Adipose tissue (tissue), 3 donors: ENCODE data around the gene CHD3. TPM values are rescaled to one million over a fixed set of nuclear protein-coding genes. Genes with fewer than 3 reads are reported as not detected.

Experiments
- H3K27ac ChIP-seq: one replicate; pipeline ENCODE4 v1.5.1; 2013; ENCODE audit warnings: low read depth, low read length
- WGBS, 3 donors: extraction: QIAGEN DNeasy Blood & Tissue Kit; methylation state at CpG; one replicate each; pipeline ENCODE4 v1.1.7; 2013; 5-methylcytosine and 5-hydroxymethylcytosine counted together
- polyA plus RNA-seq, 3 donors: library from polyadenylated mRNA; stranded (reverse); fragments of 200-250 nt; gene quantifications; one replicate each; pipeline ENCODE4 v1.2.3, GENCODE V29; 2013
- donor health status: healthy with polysubstance abuse.
- donor health status: Bipolar disorder and iron deficiency.
- donor health status: healthy.

The CHD3 gene
- polyA plus RNA-seq = 100 to 1,000 TPM in 1 of 3 donors, 10 to 100 TPM in 2; 38.4 to 169 (median 39.4) TPM

DNA sequence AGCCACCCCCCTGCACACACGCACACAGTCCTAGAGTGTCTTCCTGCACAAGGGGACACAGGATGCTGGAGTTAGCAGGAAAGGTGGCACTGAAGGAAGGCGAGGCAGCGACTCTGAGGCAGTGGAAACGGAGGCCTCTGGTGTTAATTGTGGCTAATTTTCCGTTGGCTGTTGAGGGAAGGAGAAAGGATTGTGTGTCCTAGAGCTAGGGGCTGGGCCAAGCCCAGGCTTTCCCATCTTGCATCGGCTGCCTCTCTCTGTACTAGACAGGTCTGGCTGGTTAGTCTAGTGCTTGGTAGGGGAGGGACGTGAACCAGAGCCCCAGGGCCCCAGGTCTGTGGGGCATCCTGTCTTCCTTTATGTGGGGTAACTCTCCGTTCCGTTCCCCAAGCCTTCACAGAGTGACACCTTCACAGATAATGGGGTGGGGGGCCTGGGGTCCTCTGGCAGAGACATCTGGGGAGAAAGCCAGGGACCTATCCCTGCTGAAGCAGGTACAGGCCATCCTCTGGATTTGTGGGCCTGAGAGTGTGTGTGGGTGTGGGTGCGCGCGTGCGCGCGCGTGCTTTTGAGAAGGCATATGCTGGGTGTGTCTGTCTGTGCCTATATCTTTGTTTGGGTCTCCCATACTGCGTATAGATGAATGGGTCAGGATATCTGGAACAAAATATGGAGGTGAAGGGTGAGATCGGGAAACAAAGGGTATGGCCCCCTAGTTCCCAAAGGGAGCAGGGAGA lies at the start of gene CHD3:
CHD3 (plus strand) TSS at position 606 of the 737 bp plus-strand sequence. CDS start 212 bp downstream, outside the sequence.
- H3K27ac ChIP-seq = peak within 1 kb of the TSS; percentile 21

DNA sequence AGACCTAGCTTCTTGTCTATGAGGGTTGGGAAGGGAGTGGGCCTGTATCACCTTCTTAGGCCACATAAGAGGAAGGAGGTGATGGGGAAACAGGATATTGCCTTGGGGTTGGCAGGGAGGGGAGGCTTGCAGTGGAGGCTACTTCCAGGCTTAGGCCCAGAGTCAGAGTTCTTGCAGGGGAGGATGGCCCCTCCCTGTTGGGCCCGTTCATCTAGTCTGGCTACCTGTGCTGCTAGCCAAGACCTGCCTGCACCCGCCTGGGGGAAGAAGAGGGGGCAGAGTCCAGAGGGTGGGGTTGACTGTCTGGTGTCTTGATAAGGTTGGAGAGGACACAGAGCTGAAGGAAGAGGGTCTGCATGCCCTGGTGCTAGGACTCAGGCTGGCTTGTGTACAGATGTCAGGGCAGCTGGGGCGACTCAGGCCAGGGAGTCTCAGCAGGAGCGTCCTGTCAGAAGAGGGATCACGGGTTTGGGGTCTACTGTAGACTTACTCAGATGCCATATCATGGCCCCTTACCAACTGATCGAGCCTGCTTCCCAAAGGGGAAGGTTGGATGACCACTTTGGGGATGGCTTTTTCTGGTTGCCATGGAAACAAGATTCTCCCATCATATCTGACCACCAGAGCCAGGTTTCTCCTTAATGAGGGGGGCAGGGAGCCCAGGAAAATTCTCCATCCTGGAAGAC lies 49.3 kb upstream of the CHD3 start:
- H3K27ac ChIP-seq = peak overlapping the region; percentile 57
- WGBS, 3 donors = 53 to 59% (median 56%) methylated on average over 6 of the region's 6 CpGs

More for the DNA sequence above, at the start of gene CHD3:
- 22 to 28% (median 28%) methylated on average over 18 of the region's 18 CpGs for WGBS, 3 donors

DNA sequence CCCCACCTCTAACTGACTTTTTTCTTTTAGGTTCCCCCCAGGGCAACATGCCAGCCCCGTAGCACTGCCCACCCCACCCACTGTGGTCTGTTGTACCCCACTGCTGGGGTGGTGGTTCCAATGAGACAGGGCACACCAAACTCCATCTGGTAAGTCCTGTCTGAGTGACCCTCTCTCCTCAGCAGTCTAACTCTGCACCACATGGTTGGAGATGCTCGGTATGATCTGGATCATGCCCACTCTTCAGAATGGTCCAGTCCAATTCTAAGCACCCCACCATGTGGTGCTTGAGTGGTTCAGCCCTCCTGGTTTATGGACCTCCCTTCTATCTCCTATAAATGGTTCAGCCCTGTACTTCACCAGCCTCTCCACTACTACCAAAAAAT lies 48.7 kb upstream of the CHD3 start:
- WGBS, 3 donors = 49 to 55% (median 52%) methylated on average over 2 of the region's 2 CpGs
- H3K27ac ChIP-seq = no peak overlapping the region

- WGBS, 3 donors = 24 to 69% (median 41%) methylated on average over 1 of the region's 1 CpG
- H3K27ac ChIP-seq = no peak overlapping the region
Measured at GRCh38 chr17:7840441-7840840, 48.1 kb upstream of the CHD3 start.

DNA sequence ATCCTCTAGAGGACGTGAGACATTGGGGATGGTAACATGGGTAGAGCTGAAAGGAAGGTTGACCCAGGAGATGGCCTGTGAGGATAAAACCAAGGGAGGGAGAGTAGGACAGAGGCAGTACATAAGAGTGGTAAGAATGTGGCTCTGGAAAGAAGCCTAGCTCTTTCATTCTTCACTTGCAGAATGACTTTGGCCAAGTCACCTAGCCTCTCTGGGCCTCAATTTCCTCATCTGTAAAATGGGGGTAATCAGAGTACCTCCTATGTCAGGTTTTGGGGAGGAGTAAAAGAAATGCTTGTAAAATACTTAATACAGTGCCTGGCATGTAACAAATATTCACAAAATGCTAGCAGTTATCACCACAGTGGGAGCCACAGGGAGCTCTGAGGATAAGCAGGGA lies 47.7 kb upstream of the CHD3 start:
- H3K27ac ChIP-seq = no peak overlapping the region
- WGBS, 3 donors = 50 to 86% (median 74%) methylated on average over 1 of the region's 1 CpG

- H3K27ac ChIP-seq = peak overlapping the region; percentile 97
- WGBS, 3 donors = 2 to 9% (median 5%) methylated on average over 24 to 34 of the region's 34 CpGs
Measured at GRCh38 chr17:7841396-7841914, 47.1 kb upstream of the CHD3 start.

- WGBS, 3 donors = 0 to 1% (median 0%) methylated on average over 41 to 46 of the region's 46 CpGs
- H3K27ac ChIP-seq = peak overlapping the region; percentile 97
Measured at GRCh38 chr17:7841915-7842379, 46.6 kb upstream of the CHD3 start.

- WGBS, 3 donors = 0 to 1% (median 1%) methylated on average over 45 to 47 of the region's 47 CpGs
- peak overlapping the region; percentile 97 for H3K27ac ChIP-seq
Measured at GRCh38 chr17:7842380-7843256, 46.0 kb upstream of the CHD3 start.

GRCh38 chr17:7843257-7843535 lies 45.4 kb upstream of the CHD3 start:
- 0% methylated on average over 17 of the region's 17 CpGs for WGBS, 3 donors
- H3K27ac ChIP-seq = peak overlapping the region; percentile 97

DNA sequence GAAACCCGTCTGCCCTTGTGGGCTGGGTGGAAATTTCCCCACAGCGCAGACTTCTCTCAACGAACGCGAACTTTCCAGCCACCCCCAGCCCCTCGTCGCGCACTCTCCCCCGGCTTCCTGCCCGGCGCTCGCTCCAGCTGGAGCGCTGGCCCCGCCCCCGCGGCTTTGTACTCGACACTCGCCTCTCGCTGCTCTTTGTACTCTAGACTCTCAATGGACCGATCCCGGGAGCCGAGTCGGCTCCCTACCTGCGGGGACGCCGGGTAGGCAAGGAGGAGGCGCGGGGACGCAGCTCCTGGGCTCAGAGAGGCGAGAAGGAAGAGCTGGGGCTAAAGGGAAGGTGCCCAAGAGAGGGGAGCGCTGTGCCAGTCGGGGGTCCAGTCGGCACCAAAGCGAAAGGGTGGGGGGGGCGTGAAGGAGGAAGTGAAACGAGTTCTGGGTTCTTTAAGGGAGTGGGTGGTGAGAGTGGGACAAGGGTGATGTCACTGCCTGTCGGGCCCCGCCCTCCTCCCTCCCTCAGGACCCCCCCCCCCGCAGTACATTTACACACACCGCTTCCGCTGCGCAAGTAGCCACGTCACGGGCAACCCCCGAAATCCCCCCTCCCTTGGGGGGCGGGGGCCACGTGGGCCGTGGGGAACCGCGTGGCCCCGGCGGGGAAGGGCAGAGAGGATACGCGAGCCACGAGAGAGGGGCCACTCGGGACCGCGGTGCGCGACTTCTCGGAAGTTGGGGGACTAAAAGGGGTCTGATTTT lies 44.9 kb upstream of the CHD3 start:
- H3K27ac ChIP-seq = peak overlapping the region; percentile 99
- 0 to 1% (median 1%) methylated on average over 55 to 60 of the region's 61 CpGs for WGBS, 3 donors

GRCh38 chr17:7844292-7845154 lies 44.1 kb upstream of the CHD3 start:
- H3K27ac ChIP-seq = peak overlapping the region; percentile 99
- WGBS, 3 donors = 0% methylated on average over 68 to 71 of the region's 71 CpGs

DNA sequence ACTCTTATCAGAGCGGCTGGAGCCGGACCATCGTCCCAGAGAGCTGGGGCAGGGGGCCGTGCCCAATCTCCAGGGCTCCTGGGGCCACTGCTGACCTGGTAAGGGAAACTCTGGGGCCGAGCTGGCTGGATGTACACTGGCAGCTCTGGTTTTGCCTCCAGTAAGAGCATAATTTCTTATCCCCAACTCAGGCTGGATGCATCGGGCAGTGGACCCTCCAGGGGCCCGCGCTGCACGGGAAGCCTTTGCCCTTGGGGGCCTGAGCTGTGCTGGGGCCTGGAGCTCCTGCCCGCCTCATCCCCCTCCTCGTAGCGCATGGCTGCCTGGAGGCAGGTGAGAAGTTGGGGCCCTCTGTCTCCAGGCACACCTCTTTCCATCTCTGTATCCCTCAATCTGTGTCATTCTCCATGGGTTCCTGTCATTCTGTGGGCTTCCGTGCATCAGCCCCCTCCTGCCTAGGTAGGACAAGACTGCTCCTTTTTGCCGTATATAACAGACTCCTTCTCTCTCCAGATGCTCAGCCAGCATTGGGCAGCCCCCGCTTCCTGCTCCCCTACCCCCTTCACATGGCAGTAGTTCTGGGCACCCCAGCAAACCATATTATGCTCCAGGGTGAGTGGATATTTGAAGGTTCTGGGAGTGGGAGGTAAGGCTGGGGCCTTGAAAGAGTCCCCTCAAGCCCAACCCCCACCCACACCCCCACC lies 43.1 kb upstream of the CHD3 start:
- H3K27ac ChIP-seq = no peak overlapping the region
- WGBS, 3 donors = 69 to 83% (median 76%) methylated on average over 14 to 15 of the region's 15 CpGs

DNA sequence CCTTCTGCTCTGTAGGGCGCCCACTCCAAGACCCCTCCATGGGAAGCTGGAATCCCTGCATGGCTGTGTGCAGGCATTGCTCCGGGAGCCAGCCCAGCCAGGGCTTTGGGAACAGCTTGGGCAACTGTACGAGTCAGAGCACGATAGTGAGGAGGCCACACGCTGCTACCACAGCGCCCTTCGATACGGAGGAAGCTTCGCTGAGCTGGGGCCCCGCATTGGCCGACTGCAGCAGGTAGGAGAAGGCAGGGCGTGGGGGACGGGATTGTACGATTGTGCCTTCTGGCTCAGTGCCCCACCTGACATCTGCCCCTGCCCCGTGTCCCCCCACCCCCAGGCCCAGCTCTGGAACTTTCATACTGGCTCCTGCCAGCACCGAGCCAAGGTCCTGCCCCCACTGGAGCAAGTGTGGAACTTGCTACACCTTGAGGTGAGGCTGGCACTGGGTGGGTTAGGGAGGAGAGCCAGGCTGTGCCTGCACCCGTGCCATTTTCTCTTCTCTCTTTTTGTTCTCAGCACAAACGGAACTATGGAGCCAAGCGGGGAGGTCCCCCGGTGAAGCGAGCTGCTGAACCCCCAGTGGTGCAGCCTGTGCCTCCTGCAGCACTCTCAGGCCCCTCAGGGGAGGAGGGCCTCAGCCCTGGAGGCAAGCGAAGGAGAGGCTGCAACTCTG lies 42.4 kb upstream of the CHD3 start:
- H3K27ac ChIP-seq = no peak overlapping the region
- WGBS, 3 donors = 84 to 89% (median 85%) methylated on average over 22 of the region's 22 CpGs

DNA sequence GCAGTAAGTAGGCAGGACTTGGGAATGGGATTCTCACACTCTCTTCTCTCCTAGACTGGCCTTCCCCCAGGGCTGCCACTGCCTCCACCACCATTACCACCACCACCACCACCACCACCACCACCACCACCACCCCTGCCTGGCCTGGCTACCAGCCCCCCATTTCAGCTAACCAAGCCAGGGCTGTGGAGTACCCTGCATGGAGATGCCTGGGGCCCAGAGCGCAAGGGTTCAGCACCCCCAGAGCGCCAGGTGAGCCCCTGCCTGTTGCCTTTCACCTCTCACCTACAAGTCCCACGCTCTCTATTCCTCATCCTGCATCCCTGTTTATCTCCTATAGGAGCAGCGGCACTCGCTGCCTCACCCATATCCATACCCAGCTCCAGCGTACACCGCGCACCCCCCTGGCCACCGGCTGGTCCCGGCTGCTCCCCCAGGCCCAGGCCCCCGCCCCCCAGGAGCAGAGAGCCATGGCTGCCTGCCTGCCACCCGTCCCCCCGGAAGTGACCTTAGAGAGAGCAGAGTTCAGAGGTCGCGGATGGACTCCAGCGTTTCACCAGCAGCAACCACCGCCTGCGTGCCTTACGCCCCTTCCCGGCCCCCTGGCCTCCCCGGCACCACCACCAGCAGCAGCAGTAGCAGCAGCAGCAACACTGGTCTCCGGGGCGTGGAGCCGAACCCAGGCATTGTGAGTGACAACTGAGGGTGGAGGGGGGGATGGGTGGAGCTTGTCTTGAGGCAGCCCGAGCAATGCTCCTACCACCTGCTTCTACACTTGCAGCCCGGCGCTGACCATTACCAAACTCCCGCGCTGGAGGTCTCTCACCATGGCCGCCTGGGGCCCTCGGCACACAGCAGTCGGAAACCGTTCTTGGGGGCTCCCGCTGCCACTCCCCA lies 41.6 kb upstream of the CHD3 start:
- H3K27ac ChIP-seq = no peak overlapping the region
- 86 to 88% (median 88%) methylated on average over 33 to 34 of the region's 34 CpGs for whole genome bisulfite sequencing, 3 donors

DNA sequence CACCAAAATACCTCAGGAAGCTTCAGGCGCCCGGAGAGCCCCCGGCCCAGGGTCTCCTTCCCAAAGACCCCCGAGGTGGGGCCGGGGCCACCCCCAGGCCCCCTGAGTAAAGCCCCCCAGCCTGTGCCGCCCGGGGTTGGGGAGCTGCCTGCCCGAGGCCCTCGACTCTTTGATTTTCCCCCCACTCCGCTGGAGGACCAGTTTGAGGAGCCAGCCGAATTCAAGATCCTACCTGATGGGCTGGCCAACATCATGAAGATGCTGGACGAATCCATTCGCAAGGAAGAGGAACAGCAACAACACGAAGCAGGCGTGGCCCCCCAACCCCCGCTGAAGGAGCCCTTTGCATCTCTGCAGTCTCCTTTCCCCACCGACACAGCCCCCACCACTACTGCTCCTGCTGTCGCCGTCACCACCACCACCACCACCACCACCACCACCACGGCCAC lies 40.4 kb upstream of the CHD3 start:
- 82 to 86% (median 84%) methylated on average over 17 to 20 of the region's 20 CpGs for WGBS, 3 donors

More for the DNA sequence above, 40.4 kb upstream of the CHD3 start:
- no peak overlapping the region for H3K27ac ChIP-seq
